Measurements from ENCODE around the gene NYNRIN.

The NYNRIN gene

DNA sequence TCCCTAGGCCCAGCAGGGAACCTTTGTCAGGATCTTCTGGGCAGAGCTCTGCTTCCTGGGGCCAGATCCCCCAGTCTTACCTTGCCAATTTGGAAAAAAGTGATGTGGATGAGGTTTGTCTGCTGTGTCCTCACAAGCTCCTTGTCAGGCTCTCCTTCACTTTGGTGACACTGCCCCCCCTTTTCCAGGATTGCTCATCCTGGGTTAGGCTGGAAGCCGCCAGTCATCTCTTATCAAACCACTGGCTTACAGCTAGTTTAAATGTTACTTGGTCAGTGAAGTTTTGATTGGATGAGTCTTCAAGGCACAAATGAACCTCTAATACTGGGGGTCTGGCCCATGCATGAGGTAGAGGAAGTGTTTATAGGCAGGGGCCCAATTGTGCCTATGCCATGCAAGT is 15.3 kb downstream of the NYNRIN start:
- no peak for DNase-seq (ENCODE audit: extremely low read depth in 1 of 2, low read depth in 1 of 2)

DNA sequence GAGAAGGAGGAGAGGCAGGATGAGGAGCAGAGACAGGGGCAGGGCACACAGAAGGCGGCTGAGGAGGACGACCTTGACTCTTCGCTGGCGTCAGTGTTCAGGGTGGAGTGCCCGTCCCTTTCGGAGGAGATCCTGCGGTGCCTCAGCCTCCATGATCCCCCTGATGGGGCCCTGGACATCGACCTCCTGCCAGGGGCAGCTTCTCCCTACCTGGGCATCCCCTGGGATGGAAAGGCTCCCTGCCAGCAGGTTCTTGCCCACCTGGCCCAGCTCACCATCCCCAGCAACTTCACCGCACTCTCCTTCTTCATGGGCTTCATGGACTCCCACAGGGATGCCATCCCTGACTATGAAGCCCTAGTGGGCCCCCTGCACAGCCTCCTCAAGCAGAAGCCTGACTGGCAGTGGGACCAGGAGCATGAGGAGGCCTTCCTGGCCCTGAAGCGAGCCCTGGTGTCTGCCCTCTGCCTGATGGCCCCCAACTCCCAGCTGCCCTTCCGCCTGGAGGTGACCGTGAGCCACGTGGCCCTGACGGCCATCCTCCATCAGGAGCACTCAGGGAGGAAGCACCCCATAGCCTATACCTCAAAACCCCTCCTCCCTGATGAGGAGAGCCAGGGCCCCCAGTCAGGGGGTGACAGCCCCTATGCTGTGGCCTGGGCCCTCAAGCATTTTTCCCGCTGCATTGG is 16.1 kb downstream of the NYNRIN start:
- DNase-seq (ENCODE audit: extremely low read depth in 1 of 2, low read depth in 1 of 2) = no peak

DNA sequence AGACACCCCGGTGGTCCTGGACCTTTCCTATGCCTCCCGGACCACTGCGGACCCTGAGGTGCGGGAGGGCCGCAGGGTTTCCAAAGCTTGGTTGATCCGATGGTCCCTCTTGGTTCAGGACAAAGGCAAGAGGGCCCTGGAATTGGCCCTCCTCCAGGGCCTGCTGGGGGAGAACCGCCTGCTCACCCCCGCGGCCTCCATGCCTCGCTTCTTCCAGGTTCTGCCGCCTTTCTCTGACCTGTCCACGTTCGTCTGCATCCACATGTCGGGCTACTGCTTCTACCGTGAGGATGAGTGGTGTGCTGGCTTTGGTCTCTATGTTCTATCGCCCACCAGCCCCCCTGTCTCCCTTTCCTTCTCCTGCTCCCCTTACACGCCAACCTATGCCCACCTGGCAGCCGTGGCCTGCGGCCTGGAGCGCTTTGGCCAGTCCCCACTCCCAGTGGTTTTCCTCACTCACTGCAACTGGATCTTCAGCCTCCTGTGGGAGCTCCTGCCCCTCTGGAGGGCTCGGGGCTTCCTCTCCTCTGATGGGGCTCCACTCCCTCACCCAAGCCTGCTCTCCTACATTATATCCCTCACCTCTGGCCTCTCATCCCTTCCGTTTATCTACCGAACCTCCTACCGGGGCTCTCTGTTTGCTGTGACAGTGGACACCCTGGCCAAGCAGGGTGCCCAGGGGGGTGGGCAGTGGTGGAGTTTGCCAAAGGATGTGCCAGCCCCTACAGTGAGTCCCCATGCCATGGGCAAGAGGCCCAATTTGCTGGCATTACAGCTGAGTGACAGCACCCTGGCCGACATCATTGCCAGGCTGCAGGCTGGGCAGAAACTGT is 16.8 kb downstream of the NYNRIN start:
- DNase-seq (ENCODE audit: extremely low read depth in 1 of 2, low read depth in 1 of 2) = no peak

DNA sequence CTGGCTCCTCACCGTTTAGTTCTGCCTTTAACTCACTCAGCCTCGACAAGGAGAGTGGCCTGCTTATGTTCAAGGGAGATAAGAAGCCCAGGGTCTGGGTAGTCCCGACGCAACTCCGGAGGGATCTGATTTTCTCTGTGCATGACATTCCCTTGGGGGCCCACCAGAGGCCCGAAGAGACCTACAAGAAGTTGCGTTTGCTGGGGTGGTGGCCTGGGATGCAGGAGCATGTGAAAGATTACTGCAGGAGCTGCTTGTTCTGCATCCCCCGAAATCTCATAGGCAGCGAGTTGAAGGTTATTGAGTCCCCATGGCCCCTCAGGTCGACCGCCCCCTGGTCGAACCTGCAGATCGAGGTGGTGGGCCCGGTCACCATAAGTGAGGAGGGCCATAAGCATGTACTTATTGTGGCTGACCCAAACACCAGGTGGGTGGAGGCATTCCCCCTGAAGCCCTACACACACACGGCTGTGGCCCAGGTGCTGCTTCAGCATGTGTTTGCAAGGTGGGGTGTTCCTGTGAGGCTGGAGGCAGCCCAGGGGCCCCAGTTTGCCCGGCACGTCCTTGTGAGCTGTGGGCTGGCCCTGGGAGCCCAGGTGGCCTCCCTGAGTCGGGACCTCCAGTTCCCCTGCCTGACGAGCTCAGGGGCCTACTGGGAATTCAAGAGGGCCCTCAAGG is 17.6 kb downstream of the NYNRIN start:
- DNase-seq (ENCODE audit: extremely low read depth in 1 of 2, low read depth in 1 of 2) = no peak

DNA sequence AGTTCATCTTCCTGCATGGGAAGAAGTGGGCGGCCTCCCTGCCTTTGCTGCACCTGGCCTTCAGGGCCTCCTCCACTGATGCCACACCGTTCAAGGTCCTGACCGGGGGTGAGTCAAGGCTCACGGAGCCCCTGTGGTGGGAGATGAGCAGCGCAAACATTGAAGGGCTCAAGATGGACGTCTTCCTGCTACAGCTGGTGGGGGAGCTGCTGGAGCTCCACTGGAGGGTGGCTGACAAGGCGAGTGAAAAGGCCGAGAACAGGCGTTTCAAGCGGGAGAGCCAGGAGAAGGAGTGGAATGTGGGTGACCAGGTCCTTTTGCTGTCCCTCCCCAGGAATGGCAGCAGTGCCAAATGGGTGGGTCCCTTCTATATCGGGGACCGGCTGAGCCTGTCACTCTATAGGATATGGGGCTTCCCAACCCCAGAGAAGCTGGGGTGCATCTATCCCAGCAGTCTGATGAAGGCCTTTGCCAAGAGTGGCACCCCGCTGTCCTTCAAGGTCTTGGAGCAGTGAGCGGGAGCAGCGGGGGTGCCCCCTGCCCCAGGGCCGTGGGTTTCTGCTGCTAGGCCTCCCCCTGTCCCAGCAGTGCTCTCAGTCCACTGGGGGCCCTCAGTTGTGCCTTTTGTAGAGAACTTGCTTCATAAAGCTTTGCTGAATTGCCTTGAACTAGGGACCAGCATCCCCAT is 18.3 kb downstream of the NYNRIN start:
- no peak for DNase-seq (ENCODE audit: extremely low read depth in 1 of 2, low read depth in 1 of 2)

DNA sequence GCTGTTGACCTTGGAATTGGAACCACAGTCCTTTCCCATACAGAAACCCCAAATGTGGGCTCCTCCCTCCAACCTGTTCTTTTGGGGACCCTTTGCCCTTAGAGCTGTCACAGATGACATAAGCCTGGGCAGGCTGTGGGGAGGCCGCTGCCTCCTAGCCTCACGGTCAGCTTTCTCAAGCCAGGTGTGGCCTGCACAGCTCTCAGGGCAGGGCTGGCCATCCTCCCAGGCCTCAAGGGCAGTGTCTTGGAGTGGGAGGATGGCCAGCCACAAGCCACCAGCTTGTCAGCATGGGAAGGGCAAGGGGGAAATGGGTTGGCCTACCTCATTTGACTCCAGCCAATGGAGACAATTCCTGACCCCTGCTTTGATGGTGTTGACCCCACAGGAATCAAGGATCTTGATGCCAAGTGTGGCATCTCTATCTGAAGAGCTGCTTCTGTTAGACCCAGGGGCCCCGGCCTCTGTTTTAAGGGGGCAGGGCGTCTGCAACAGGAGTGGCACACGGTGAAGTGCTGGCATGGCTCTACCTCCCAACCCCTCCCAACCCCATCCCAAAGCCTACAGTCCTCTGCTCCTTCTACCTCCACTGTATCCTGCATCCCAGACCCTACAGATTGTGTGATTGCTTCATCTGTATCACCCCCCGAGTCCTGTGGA is 19.2 kb downstream of the NYNRIN start:
- DNase-seq (ENCODE audit: extremely low read depth in 1 of 2, low read depth in 1 of 2) = no peak

DNA sequence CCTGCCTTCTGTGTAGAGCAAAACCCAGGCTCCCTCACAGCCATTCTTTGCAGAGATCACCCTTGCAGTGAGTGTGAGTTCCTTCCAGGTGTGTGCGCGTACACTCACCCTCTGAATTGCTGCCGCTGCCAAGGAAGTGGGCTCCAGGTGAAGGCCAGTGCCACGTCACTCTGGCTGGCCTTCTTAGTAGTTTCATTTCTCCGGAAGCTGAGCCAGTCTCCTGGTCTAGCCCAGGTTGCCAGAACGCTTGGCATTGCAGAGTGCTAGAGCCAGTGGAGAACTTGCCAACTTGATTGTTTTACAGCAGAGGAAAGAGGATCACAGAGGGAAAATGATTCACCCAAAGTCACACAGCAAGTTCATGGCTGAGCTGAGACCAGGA is 19.7 kb downstream of the NYNRIN start:
- no peak for DNase-seq (ENCODE audit: extremely low read depth in 1 of 2, low read depth in 1 of 2)

DNA sequence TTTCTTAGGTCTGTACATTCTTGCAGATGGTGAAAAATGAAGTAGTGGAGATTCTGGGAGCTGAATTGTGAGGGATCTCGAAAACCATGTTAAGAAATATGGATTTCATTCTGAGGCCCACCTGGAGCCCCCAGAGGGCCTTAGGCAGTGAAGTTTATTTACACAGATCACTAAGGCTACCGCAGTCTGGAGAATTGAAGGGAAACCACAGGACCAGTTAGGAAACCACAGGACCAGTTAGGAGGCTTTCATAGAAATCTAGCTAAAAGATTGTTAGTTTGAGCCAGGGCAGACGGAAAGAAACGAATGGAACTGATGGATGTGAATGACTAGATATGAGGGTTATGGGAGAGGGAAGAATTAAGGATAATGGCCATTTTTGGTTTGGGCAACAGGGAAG is 23.5 kb downstream of the NYNRIN start:
- DNase-seq (ENCODE audit: extremely low read depth in 1 of 2, low read depth in 1 of 2) = no peak

DNA sequence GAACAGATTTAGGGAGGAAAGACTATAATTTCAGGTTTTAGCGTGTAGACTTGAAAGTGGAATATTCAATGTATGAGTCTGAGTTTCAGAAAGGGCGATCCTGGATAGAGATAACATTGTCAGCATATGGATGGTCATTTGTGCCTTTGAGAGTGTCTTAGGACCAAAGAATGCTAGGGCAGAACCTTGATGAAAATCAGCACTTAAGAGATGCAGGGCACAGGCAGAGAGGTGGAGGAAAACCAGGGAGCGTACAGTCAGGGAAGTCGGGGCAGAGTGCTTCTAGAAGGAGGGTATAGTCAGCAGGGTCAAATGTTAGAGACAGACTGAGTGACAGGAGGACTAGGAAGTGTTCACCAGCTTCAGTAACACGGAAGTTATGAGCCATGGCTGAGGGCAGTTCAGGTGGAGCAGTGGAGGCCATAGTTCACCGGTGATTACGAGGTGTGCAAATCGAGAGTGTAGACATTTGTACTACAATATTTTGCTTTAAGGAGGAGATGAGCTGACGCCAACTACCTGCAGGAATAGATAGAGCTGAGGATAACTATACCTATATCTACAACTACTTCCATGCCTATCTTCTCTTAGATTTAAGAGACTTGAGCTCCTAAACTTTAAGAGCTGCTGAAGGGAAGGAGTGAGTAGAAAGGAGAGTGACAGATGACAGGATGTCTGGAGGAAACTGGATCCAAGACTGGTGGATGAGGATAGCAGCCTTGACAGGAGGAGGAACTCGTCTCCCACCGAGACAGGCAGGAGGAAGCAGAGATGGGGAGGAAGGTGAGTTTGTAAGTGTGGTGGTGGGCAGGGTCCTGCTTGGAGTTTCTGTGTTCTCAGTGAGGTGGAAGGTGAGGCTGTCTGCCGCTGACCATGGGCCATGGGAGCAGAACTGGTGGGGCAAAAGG is 24.1 kb downstream of the NYNRIN start:
- DNase-seq (ENCODE audit: extremely low read depth in 1 of 2, low read depth in 1 of 2) = no peak

DNA sequence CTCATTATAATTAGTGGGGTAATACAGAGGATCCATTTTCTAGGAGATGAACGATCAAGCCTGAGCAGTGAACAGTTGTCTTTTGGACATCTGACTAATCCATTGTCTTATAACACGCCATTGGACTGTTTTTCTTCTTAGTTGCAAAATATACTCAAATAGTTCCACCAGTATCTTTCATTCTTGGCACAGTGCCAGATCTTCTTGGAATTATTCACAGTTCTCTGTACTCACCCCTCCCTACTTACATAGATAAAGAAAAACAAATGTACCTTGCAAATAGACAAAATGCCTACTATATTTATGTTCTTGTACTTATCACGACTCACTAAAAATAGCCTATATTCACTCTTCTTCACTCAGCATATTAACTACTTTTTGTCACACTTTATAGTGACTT is 26.9 kb downstream of the NYNRIN start:
- no peak for DNase-seq (ENCODE audit: extremely low read depth in 1 of 2, low read depth in 1 of 2)

DNA sequence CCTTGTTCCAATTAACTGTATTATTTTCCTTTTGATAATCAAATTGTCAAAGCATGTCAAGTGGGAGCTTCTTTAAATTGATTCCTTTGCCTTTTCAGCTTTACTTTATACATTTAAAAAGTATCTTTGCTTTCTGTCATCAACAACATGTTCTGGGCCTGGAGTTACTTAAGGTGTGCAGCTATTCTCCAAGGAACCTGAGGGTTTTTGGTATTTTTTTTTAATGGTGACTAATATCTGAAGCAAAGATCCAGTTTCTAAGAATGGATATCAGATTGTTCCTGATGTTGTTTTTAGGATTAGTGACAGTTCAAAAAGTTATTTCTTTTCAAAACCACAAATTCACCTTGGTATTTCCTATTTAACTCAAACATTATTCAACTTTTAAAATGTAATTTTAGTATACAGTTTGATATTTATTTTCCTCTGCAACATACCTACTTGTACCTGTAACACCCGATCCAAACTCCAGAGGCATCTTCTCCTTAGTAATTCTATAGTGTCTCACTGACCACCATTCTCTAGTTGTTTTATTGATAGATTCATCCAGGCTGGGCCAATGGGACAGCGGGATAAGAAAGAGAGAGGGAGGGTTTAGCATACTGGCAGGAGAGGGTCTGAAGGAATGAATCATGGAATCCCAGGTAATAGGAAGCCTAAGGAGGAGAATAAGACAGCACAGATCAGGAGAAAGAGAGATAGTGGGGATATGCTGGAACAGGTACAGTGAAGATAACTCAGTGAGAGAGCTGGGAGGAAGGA is 27.5 kb downstream of the NYNRIN start:
- DNase-seq (ENCODE audit: extremely low read depth in 1 of 2, low read depth in 1 of 2) = no peak

DNA sequence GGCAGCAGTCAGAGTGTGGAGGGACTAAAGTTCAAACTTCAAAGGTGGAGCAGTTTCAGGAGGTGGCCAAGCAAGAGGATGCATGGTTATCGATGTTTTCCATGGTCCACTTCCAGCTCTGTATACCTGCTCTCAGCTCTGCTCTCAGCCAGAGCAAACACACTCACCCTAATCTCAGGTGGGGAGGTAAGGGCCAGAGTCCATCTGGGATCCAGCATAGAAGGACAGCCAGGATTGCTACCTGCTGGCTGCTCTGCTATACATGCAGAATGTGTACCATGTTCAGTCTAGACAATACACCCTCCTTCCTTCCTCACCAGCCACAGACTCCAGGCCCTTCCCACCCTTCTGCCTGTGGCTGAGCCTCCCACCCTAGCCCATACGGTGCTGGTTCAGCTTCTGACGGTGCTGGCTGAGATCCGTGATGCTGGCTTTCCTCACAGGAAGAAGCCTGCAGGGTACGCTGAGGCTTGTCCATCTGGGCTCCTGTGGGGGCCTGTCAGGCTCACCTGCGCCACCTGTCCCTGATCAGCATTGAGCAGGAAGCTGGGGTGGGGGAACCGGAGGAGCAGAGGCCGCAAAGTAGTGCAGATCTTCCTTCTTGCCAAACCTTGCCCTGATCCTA is 28.2 kb downstream of the NYNRIN start:
- no peak for DNase-seq (ENCODE audit: extremely low read depth in 1 of 2, low read depth in 1 of 2)

DNA sequence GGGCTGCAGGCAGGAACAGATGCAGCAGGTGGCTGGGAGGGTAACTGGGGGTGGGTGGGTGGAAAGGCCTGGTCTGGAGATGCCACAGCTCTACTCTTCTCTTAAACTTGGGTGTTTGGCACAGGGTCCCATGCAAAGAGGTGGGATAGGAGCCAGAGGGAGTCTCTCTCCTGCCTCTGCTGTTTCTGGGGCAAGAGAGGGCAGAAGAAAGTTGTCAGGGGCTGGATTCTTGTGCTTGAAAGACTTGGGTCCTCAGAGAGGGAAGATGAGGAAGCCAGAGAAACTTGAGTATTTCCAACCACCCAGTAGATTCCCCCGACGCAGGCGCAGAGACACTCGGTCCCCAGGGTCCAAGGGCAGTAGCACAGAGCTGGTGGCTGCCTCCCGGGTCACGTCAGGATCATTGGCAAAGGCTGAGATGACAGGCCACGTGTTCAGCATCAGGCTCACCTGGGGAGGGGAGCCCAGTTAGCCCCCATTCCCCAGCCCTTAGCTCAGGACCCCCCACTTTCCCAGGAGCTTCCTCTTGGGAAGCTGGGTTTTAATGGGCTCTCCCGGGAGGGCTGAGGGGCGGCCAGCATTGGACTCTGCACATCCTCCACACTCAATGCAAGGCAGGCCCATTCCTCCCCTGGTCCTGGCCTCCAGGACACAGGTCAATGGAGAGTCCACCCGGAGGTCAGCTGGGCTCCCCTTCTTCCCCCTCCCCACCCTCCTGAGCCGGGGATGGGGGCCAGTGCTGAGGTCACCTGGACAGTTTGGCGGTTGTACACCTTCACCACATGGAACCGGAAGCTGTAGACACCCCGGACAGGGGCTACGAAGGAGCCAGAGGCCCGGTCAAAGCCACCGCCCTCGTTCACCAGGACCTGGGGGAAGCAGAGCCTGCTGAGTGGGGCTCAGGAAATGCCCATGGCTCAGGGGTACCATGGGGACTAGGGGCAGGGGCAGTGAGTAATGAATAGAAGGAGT is 29.0 kb downstream of the NYNRIN start:
- DNase-seq (ENCODE audit: extremely low read depth in 1 of 2, low read depth in 1 of 2) = no peak

DNA sequence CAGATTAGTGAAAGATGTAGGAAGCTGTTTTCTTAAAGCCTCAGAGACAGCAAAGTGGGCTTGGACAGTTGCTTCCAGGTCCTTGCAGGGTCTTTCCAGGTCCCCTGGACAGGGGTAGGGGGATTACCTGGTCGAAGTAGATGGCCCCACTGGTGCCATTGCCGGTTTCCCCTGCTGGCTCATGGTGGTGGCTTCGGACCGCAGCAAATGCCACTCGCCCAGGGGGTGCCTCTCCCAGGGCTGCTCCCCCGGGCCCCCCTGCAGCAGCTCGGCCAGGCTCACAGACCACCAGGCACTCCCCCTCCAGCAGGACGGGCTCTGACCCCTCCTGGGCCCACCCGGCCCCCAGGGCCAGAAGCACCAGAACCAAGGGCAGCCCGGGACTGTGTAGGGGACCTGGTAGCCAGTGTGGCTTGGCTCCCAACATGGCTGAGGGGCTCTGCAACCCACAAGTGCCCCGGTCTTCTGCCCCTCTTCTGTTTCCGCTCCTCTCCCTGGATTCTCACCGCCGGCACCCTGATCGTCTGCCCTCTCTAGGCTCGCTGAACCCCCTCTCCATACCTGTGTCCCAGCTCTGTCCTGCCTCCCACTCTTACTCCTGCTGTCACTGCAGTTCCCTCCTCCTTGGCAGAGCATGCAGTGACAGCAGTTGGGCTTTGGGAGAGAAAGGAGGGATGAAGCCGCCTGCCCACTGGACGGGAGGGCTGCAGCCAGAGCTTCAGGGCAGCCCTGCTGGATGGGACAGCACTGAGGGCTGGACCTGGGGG is 30.0 kb downstream of the NYNRIN start:
- DNase-seq (ENCODE audit: extremely low read depth in 1 of 2, low read depth in 1 of 2) = no peak

DNA sequence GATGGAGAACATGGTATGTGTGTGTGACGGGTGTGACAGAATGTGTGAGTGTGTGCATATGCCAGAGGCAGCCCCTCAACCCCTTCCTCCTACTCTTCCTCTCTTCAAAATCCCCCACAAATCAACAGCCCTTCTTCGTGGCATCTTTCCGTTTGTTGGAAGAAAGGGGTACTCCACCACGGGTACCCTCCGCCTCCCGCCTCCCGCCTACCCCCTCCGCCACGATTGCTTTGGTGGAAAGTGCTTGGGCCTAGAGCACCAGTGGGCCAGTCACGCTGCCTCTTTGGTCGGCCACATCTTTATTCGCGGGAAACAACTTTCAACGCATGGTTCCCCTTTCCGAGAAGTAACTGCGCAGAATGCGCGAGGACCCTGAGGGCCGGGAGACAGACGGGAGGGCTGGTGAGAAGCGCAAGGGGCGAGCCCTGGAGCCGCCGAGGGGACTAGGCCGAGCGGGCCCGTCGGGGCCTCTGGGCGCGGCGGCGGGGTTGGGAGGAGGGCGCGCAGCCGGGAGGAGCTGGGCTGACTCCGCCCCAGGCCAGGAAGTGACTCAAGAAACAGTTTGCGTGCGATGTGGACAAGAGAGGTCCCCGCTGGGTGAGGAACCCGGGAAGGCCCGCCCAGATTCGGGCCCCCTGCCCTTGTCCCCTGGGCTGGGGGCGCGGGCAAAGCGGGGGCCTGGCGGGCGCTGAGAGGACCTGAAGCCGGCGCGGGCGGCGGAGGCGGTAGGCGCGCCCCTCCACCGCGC is 30.8 kb downstream of the NYNRIN start, which contains the start of the genes CBLN3 and KHNYN:
TSS of gene CBLN3 (minus strand) at position 274 of the 748 bp plus-strand sequence. CDS start 614 bp downstream, outside the sequence.
TSS of gene KHNYN (plus strand) at position 560 of the 748 bp plus-strand sequence. CDS start 777 bp downstream, outside the sequence.
- DNase-seq (ENCODE audit: extremely low read depth in 1 of 2, low read depth in 1 of 2) = peak; percentile 70 to 75
